Endothelial cell (in vitro differentiated cells): Measurements from ENCODE around the gene SERINC2. TPM values are rescaled to one million over a fixed set of nuclear protein-coding genes. Genes with fewer than 3 reads are reported as not detected.

Experiments used
- DNase-seq: peaks from one replicate; pipeline ENCODE4 v3.0.0; 2021; ENCODE audit warnings: low spot score
- H3K27ac Mint-ChIP-seq: one replicate; pipeline ENCODE4 v1.8.0; 2021; ENCODE audit warnings: mixed read lengths, inconsistent platforms; ENCODE audit not compliant: unreplicated experiment
- H3K27me3 Mint-ChIP-seq: one replicate; pipeline ENCODE4 v1.8.0; 2021; ENCODE audit warnings: mild to moderate bottlenecking, moderate library complexity, mixed read lengths, inconsistent platforms; ENCODE audit not compliant: unreplicated experiment
- H3K36me3 Mint-ChIP-seq: one replicate; pipeline ENCODE4 v1.8.0; 2021; ENCODE audit warnings: mild to moderate bottlenecking, low read depth, mixed read lengths, inconsistent platforms; ENCODE audit not compliant: unreplicated experiment
- H3K4me1 Mint-ChIP-seq: one replicate; pipeline ENCODE4 v1.8.0; 2021; ENCODE audit warnings: mild to moderate bottlenecking, mixed read lengths, inconsistent platforms; ENCODE audit not compliant: unreplicated experiment
- H3K4me3 Mint-ChIP-seq: one replicate; pipeline ENCODE4 v1.8.0; 2021; ENCODE audit warnings: mild to moderate bottlenecking, mixed read lengths, inconsistent platforms; ENCODE audit not compliant: unreplicated experiment
- H3K9me3 Mint-ChIP-seq: one replicate; pipeline ENCODE4 v1.8.0; 2021; ENCODE audit warnings: mixed read lengths, inconsistent platforms; ENCODE audit not compliant: unreplicated experiment
- CTCF ChIP-seq: fragments of 200-600 bp; sonication (generic); IDR thresholded peaks from one replicate; pipeline ENCODE4 v1.5.0; 2021; ENCODE audit warnings: antibody characterized with exemption; ENCODE audit not compliant: unreplicated experiment
- total RNA-seq: library from RNA; stranded (reverse); fragmentation: NEBNext Ultra II Directional; extraction: Animal tissue kit (Norgen Biotek cat#: 25700); gene quantifications from one replicate; pipeline ENCODE4 v1.2.1, GENCODE V29; 2021; ENCODE audit not compliant: unreplicated experiment

The SERINC2 gene
- total RNA-seq, 1 donor from 2014 or later = 23.6 TPM

DNA sequence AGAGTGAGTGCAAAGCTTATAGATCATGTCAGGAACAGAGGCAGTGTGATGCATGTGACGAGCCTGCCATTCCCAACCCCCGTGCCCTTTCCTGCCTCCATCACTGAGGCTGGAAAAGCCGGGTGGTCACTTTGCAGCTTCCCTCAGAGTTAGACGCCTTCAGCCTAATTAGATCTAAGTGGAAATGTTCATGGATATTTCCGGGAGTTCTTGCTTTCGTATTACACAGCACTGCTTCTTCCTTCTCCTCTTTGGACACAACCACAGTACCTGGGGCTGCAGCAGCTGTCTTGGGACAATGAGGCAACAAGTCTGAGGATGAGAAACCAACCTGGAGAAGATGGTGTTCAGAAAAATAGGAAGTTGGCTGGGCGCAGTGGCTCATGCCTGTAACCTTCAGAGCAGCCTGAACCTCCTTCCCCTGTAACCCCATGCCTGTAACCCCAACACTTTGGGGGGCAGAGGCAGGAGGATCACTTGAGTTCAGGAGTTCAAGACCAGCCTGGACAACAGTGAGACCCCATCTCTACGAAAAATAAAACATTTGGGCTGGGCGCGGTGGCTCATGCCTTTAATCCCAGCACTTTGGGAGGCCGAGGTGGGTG is 24.5 kb downstream of the SERINC2 start:
- DNase-seq = no peak

GRCh38 chr1:31439276-31439675 is 26.3 kb downstream of the SERINC2 start:
- no peak for DNase-seq
- no peak for TF ChIP-seq CTCF
- Mint-ChIP-seq H3K27me3 (peaks cover 9% of the 10 kb centered on the region), H3K27ac (no peak overlapping the region), H3K36me3 (peaks cover 5% of the 10 kb centered on the region), H3K4me1 (no peaks in the 10 kb centered on the region), H3K4me3 (no peak overlapping the region), H3K9me3 (no peaks in the 10 kb centered on the region)

More for the DNA sequence above, 24.5 kb downstream of the SERINC2 start:
- Mint-ChIP-seq H3K4me1 (no peaks in the 10 kb centered on the region), H3K4me3 (no peak overlapping the region), H3K27ac (no peak overlapping the region), H3K9me3 (no peaks in the 10 kb centered on the region), H3K36me3 (peaks cover 13% of the 10 kb centered on the region), H3K27me3 (peaks cover 13% of the 10 kb centered on the region)
- no peak for TF ChIP-seq CTCF

- no peak for DNase-seq
- H3K27ac Mint-ChIP-seq = no peak overlapping the region
- no peaks in the 10 kb centered on the region for H3K9me3 Mint-ChIP-seq
- H3K4me1 Mint-ChIP-seq = no peaks in the 10 kb centered on the region
- no peak overlapping the region for H3K4me3 Mint-ChIP-seq
- H3K36me3 Mint-ChIP-seq = peaks cover 5% of the 10 kb centered on the region
- peaks cover 5% of the 10 kb centered on the region for H3K27me3 Mint-ChIP-seq
- no peak for TF ChIP-seq CTCF
Observed at GRCh38 chr1:31441073-31441472, 28.1 kb downstream of the SERINC2 start.

DNA sequence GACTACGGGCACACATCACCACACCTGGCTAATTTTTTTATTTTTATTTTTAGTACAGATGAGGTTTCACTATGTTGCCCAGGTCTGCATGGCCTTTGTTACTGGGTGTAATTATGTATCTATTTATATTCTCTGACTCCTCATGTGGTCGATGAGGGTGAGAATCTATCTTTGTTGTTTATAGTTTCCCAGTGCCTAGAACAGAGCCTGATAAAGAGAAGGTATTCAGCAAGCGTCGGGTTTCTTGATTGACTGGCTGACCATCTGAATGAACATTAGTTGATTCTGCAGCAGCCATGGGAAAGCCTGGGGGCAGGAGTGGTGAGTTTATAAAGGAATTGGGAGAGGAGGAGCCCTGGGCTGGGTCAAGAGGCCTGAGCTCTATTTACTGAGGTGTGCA is 28.5 kb downstream of the SERINC2 start:
- H3K4me1 Mint-ChIP-seq = no peaks in the 10 kb centered on the region
- peaks cover 5% of the 10 kb centered on the region for H3K27me3 Mint-ChIP-seq
- H3K4me3 Mint-ChIP-seq = no peak overlapping the region
- peaks cover 5% of the 10 kb centered on the region for H3K36me3 Mint-ChIP-seq
- no peaks in the 10 kb centered on the region for H3K9me3 Mint-ChIP-seq
- H3K27ac Mint-ChIP-seq = no peak overlapping the region
- DNase-seq = no peak
- TF ChIP-seq CTCF = no peak

GRCh38 chr1:31441970-31442647 is 29.1 kb downstream of the SERINC2 start:
- Mint-ChIP-seq H3K27me3 (peaks cover 5% of the 10 kb centered on the region), H3K4me3 (no peak overlapping the region), H3K9me3 (no peaks in the 10 kb centered on the region), H3K36me3 (peaks cover 5% of the 10 kb centered on the region), H3K4me1 (no peaks in the 10 kb centered on the region), H3K27ac (no peak overlapping the region)
- DNase-seq = no peak
- TF ChIP-seq CTCF = no peak
